Right lobe of liver (tissue), 4 donors: ENCODE results near the gene BBOX1.

Experiments
- CTCF ChIP-seq, 4 donors: fragments of 200-600 bp in 3 of 4; fragments of 450-650 bp in 1 of 4; IDR thresholded peaks; one replicate each; pipeline versions ENCODE4 v1.5.1 to v1.8.0; 2016 to 2022; ENCODE audit warnings: antibody characterized with exemption in 4 of 4, mild to moderate bottlenecking in 2 of 4
- POLR2A ChIP-seq: fragments of 450-650 bp; IDR thresholded peaks from one replicate; pipeline ENCODE4 v1.6.1; 2017; ENCODE audit warnings: antibody characterized with exemption, mild to moderate bottlenecking
- donor health status: DM: no; HTN: no; CAD: no.
- donor health status: DM: no; HTN: no; CAD: no.
- donor health status: DM: no; HTN: yes; CAD: no.

GRCh38 chr11:27002838-27003237, 37.8 kb upstream of the BBOX1 start:
- TF ChIP-seq CTCF (IDR thresholded peaks at IDR 0.05) (no peak), POLR2A (no peak)
